A549 (cell line): ENCODE results near the gene NR3C1.

Experiments
- CTCF ChIP-seq: fragments of >200 bp; sonication (Bioruptor Twin); formaldehyde crosslinking; IDR thresholded peaks from 3 replicates; pipeline ENCODE4 v1.5.1; 2016
- TF ChIP-seq, protein P1 (sequence below): fragments of 150-350 bp; IDR thresholded peaks from 2 replicates; pipeline ENCODE4 v1.6.1; 2014; ENCODE audit warnings: low read depth, mild to moderate bottlenecking, low read length

- TF ChIP-seq, protein P1, sequence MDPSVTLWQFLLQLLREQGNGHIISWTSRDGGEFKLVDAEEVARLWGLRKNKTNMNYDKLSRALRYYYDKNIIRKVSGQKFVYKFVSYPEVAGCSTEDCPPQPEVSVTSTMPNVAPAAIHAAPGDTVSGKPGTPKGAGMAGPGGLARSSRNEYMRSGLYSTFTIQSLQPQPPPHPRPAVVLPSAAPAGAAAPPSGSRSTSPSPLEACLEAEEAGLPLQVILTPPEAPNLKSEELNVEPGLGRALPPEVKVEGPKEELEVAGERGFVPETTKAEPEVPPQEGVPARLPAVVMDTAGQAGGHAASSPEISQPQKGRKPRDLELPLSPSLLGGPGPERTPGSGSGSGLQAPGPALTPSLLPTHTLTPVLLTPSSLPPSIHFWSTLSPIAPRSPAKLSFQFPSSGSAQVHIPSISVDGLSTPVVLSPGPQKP, result no peak
- no peak for TF ChIP-seq CTCF
Observed at GRCh38 chr5:143315929-143316328, 87.6 kb downstream of the NR3C1 start.
